ENCODE data around the gene ELF2. TPM values are rescaled to one million over a fixed set of nuclear protein-coding genes. Genes with fewer than 3 reads are reported as not detected.
A peak's percentile ranks its signal among the peaks of the same experiment; 100 is the strongest.

Gene ELF2
- polyA plus RNA-seq, 1 of the 3 experiments (the other 2 are of a cell fraction): 14.0 TPM

- 96% methylated on average over 6 of the region's 6 CpGs for WGBS (ENCODE audit: low lambda C conversion rate)
- no peak overlapping the region for H3K4me2 ChIP-seq
- H3K4me3 ChIP-seq (ENCODE audit: low read depth in 2 of 2, low read length in 1 of 2): no peak overlapping the region
- POLR2A ChIA-PET: no interaction called here
- no peaks in the 10 kb centered on the region for H3K9me3 ChIP-seq
- peaks cover 27% of the 10 kb centered on the region for H3F3A ChIP-seq (replicated peaks; ENCODE audit: insufficient read depth)
- peak overlapping the region in 1 of 2 experiments; percentile 83; a peak in 1 of 4 replicates for H3K27ac ChIP-seq (ENCODE audit: low read depth in 2 of 2, low read length in 1 of 2)
- H3K36me3 ChIP-seq (replicated peaks in 1 of 2; ENCODE audit: control insufficient read depth in 1 of 2, insufficient read depth in 2 of 2, low read length in 1 of 2): no peaks in the 10 kb centered on the region
- H4K20me1 ChIP-seq (ENCODE audit: insufficient read depth): peaks cover 21% of the 10 kb centered on the region; the same call in 1 of the 2 replicates
- CTCF ChIA-PET: interaction anchor here (1.2 to 3.0 kb wide), 3 partner anchors 73 to 140 kb away, joined by 3 to 13 read pairs (median 4); no protein-coding TSS in a partner anchor
- peaks cover 3 to 18% of the 10 kb centered on the region in 2 experiments; a peak in 2 of 4 replicates for H3K4me1 ChIP-seq (ENCODE audit: control insufficient read depth in 1 of 2, insufficient read depth in 2 of 2, low read depth in 1 of 2, low read length in 1 of 2)
- H3K9ac ChIP-seq: no peak overlapping the region
- H3K27me3 ChIP-seq (ENCODE audit: insufficient read depth): no peaks in the 10 kb centered on the region
- DNase-seq: no peak
- H2AFZ ChIP-seq (ENCODE audit: low read depth): no peak overlapping the region
- TF ChIP-seq TCF12 (IDR thresholded peaks at IDR 0.05) (no peak), FOXJ3 (CRISPR knock-in tag; IDR thresholded peaks at IDR 0.05) (no peak), FOXM1 (IDR thresholded peaks at IDR 0.05; ENCODE audit: low read depth) (no peak), RCOR1 (IDR thresholded peaks at IDR 0.05; ENCODE audit: low read length) (no peak), JUND (IDR thresholded peaks at IDR 0.05) (no peak), REST (IDR thresholded peaks at IDR 0.05; ENCODE audit: low read depth, low read length) (no peak), NRF1 (IDR thresholded peaks at IDR 0.05; ENCODE audit: low read depth, low read length) (no peak), IRF3 (IDR thresholded peaks at IDR 0.05; ENCODE audit: low read depth, low read length) (no peak), GABPA (IDR thresholded peaks at IDR 0.05; ENCODE audit: low read depth) (no peak), NFIC (IDR thresholded peaks at IDR 0.05; ENCODE audit: borderline replicate concordance) (no peak), ZBTB33 (IDR thresholded peaks at IDR 0.05; ENCODE audit: borderline replicate concordance, low read depth) (no peak), EP300 (IDR thresholded peaks at IDR 0.05; ENCODE audit: borderline replicate concordance in 1 of 2, low read depth in 1 of 2, low read length in 1 of 2) (no peak), RXRA (IDR thresholded peaks at IDR 0.05; ENCODE audit: borderline replicate concordance, low read depth) (no peak), RAD21 (IDR thresholded peaks at IDR 0.05; ENCODE audit: low read length) (no peak)
- peaks cover 95% of the 10 kb centered on the region for H3K79me2 ChIP-seq (ENCODE audit: insufficient read depth)
- no peaks in the 10 kb centered on the region for H3K9me2 ChIP-seq
Measured at GRCh38 chr4:139170932-139171331, 6.1 kb downstream of the ELF2 start.
